Measurements from ENCODE around the gene TRAPPC11. TPM values are rescaled to one million over a fixed set of nuclear protein-coding genes. Genes with fewer than 3 reads are reported as not detected.

TRAPPC11 gene
- total and polyA plus RNA-seq, 9 of the 15 experiments (the other 6 are each of a cell fraction or from before 2014, with no cell fraction given) = 11.6 to 49.0 (median 28.7) TPM

- Histone ChIP-seq H2AFZ (ENCODE audit: low read depth, low read length) (peak overlapping the region; percentile 41; the same call in 1 of the 2 replicates), H3K4me2 (ENCODE audit: insufficient read depth, low read length) (no peak overlapping the region), H3K79me2 (ENCODE audit: control insufficient read depth, insufficient read depth, low read length) (no peaks in the 10 kb centered on the region), H3K36me3 (ENCODE audit: control insufficient read depth, insufficient read depth, low read length) (no peaks in the 10 kb centered on the region), H3K9me1 (ENCODE audit: control insufficient read depth, insufficient read depth, low read length) (no peaks in the 10 kb centered on the region), H3K4me1 (replicated peaks in 1 of 2; ENCODE audit: control insufficient read depth in 2 of 2, insufficient read depth in 2 of 2, low read length in 2 of 2) (peaks cover 0 to 12% of the 10 kb centered on the region in 2 experiments; a peak in 2 of 5 replicates), H3K27me3 (ENCODE audit: control insufficient read depth in 2 of 2, insufficient read depth in 2 of 2, low read length in 2 of 2) (peaks cover 5 to 26% of the 10 kb centered on the region in 2 experiments; a peak in 4 of 5 replicates), H4K20me1 (replicated peaks; ENCODE audit: control insufficient read depth, insufficient read depth, low read length) (no peaks in the 10 kb centered on the region), H3K9ac (ENCODE audit: insufficient read depth in 1 of 2, low read depth in 2 of 2, low read length in 2 of 2) (no peak overlapping the region), H3K4me3 (no peak overlapping the region), H3K9me3 (replicated peaks; ENCODE audit: control insufficient read depth, insufficient read depth, low read depth, low read length) (no peaks in the 10 kb centered on the region), H3K27ac (ENCODE audit: extremely low read depth, low read depth, low read length) (no peak overlapping the region)
- no TSS peak for BruUV-seq (replicated peaks)
- intact Hi-C loops (cut with micrococcal nuclease) = no loop called here
- WGBS (ENCODE audit: insufficient coverage, low coverage, missing lambda C conversion rate) = 53% methylated on average over 15 of the region's 15 CpGs
- FAIRE-seq = no peak
- ChIA-PET CTCF (ENCODE audit: low intra/inter-chr PET ratio) (no interaction called here), POLR2A (interaction anchor here (0.6 to 1.0 kb wide), 4 partner anchors 11 to 589 kb away, joined by 3 to 5 read pairs (median 3); no protein-coding TSS in a partner anchor)
- in situ Hi-C loops (cut with MboI) = no loop called here
- DNase-seq (ENCODE audit: extremely low read depth in 1 of 4, low spot score in 3 of 4) = no peak
- ATAC-seq = no peak; the same call in 2 of the 3 replicates
- no peak for TF ChIP-seq CHD4 (IDR thresholded peaks at IDR 0.05; ENCODE audit: insufficient read depth, insufficient replicate concordance, low read depth, low read length, poor library complexity, severe bottlenecking)
- TF ChIP-seq SAFB (IDR thresholded peaks at IDR 0.05; ENCODE audit: borderline replicate concordance, low read depth, low read length) = no peak
- no peak for TF ChIP-seq ZZZ3 (IDR thresholded peaks at IDR 0.05)
- no peak for TF ChIP-seq THRAP3 (IDR thresholded peaks at IDR 0.05; ENCODE audit: borderline replicate concordance)
- TF ChIP-seq TGIF2 (CRISPR knock-in tag; IDR thresholded peaks at IDR 0.05) = no peak
- TF ChIP-seq BCOR (IDR thresholded peaks at IDR 0.05) = no peak
- TF ChIP-seq HDAC8 (tag; IDR thresholded peaks at IDR 0.05) = no peak
- no peak for TF ChIP-seq ZNF436 (CRISPR knock-in tag; IDR thresholded peaks at IDR 0.05)
- no peak for TF ChIP-seq CGGBP1 (CRISPR knock-in tag; IDR thresholded peaks at IDR 0.05)
- TF ChIP-seq ZNF79 (CRISPR knock-in tag; IDR thresholded peaks at IDR 0.05; ENCODE audit: low read depth) = no peak
- no peak for TF ChIP-seq DDX20 (tag; IDR thresholded peaks at IDR 0.05; ENCODE audit: low read depth)
- TF ChIP-seq ZBTB26 (CRISPR knock-in tag; IDR thresholded peaks at IDR 0.05) = no peak
- no peak for TF ChIP-seq ZHX1 (conservative IDR thresholded peaks at IDR 0.05; ENCODE audit: low read length)
- TF ChIP-seq BCLAF1 (IDR thresholded peaks at IDR 0.05; ENCODE audit: borderline replicate concordance in 1 of 2, control insufficient read depth in 1 of 2, low read depth in 2 of 2, low read length in 1 of 2) = no peak
- TF ChIP-seq MBD2 (IDR thresholded peaks at IDR 0.05; ENCODE audit: borderline replicate concordance, low read depth) = no peak
Measured at GRCh38 chr4:183611210-183611830, 47.8 kb upstream of the TRAPPC11 start.
